IMR-90 (cell line): ENCODE results near the gene SLC66A2.

Source experiments
- BHLHE40 ChIP-seq: fragments of 150-350 bp; IDR thresholded peaks from 2 replicates; pipeline ENCODE4 v1.6.1; 2016; ENCODE audit warnings: mild to moderate bottlenecking, low read depth, low read length
- FOS ChIP-seq: fragments of 150-350 bp; IDR thresholded peaks from 2 replicates; pipeline ENCODE4 v1.6.1; 2016; ENCODE audit warnings: low read depth, low read length
- POLR2A ChIP-seq: IDR thresholded peaks from 2 replicates; pipeline ENCODE4 v1.6.1; 2012; ENCODE audit warnings: mild to moderate bottlenecking, low read depth, low read length
- RCOR1 ChIP-seq: IDR thresholded peaks from 2 replicates; pipeline ENCODE4 v1.6.1; 2012; ENCODE audit warnings: mild to moderate bottlenecking, low read length, improper control_type of control experiment; ENCODE audit not compliant: insufficient replicate concordance
- TF ChIP-seq, protein P1 (sequence below): conservative IDR thresholded peaks from 2 replicates; pipeline ENCODE4 v1.5.1; 2012; ENCODE audit warnings: mild to moderate bottlenecking, low read depth, low read length, improper control_type of control experiment
- TF ChIP-seq, protein P2 (sequence below): fragments of 150-350 bp; IDR thresholded peaks from 2 replicates; pipeline ENCODE4 v1.6.1; 2017; ENCODE audit warnings: mild to moderate bottlenecking, antibody characterized with exemption, low read length, low read depth

DNA sequence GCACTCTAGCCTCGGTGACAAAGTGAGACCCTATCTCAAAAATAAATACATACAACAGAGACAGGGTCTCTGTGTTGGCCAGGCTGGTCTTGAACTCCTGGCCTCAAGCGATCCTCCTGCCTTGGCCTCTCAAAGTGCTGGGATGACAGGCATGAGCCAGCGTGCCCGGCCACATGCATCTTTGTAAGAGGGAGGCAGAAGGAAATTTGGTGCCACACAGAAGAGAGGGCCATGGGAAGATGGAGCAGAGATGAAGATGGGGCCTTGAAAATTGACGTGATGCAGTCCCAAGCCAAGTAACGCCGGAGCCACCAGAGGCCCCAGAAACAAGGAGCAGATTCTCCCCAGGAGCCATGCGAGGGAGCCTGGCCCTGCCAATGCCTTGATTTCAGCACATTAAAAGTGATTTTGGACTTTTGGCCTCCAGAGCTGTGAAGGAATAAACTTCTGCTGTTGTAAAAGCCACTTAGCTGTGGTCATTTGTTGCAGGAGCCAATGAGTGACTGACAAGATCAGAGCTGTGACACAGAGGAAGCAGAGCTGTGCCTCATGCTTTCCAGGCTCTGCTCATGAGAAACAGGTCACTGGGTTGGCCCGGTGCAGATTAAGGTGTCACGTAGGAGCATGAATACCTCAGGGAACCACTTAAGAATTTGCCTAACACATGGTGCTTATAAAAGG lies 2.7 kb upstream of the SLC66A2 start:
- TF ChIP-seq, protein P1, sequence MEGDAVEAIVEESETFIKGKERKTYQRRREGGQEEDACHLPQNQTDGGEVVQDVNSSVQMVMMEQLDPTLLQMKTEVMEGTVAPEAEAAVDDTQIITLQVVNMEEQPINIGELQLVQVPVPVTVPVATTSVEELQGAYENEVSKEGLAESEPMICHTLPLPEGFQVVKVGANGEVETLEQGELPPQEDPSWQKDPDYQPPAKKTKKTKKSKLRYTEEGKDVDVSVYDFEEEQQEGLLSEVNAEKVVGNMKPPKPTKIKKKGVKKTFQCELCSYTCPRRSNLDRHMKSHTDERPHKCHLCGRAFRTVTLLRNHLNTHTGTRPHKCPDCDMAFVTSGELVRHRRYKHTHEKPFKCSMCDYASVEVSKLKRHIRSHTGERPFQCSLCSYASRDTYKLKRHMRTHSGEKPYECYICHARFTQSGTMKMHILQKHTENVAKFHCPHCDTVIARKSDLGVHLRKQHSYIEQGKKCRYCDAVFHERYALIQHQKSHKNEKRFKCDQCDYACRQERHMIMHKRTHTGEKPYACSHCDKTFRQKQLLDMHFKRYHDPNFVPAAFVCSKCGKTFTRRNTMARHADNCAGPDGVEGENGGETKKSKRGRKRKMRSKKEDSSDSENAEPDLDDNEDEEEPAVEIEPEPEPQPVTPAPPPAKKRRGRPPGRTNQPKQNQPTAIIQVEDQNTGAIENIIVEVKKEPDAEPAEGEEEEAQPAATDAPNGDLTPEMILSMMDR = no peak
- no peak for TF ChIP-seq POLR2A
- TF ChIP-seq FOS = no peak
- TF ChIP-seq, protein P2, sequence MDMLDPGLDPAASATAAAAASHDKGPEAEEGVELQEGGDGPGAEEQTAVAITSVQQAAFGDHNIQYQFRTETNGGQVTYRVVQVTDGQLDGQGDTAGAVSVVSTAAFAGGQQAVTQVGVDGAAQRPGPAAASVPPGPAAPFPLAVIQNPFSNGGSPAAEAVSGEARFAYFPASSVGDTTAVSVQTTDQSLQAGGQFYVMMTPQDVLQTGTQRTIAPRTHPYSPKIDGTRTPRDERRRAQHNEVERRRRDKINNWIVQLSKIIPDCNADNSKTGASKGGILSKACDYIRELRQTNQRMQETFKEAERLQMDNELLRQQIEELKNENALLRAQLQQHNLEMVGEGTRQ = no peak
- no peak for TF ChIP-seq RCOR1
- no peak for TF ChIP-seq BHLHE40
